NCI-H524 (cell line): ENCODE data around the gene RCOR3.
"Not testable (repeated sequence)": the region's sequence is repeated elsewhere in the genome, so short reads cannot be mapped to it uniquely, and the experiment has no call there.

Source experiments
- DNase-seq, 2 experiments: peaks; one replicate each; lab custom pipeline; 2025; lab: John Stamatoyannopoulos, UW

Gene RCOR3

DNA sequence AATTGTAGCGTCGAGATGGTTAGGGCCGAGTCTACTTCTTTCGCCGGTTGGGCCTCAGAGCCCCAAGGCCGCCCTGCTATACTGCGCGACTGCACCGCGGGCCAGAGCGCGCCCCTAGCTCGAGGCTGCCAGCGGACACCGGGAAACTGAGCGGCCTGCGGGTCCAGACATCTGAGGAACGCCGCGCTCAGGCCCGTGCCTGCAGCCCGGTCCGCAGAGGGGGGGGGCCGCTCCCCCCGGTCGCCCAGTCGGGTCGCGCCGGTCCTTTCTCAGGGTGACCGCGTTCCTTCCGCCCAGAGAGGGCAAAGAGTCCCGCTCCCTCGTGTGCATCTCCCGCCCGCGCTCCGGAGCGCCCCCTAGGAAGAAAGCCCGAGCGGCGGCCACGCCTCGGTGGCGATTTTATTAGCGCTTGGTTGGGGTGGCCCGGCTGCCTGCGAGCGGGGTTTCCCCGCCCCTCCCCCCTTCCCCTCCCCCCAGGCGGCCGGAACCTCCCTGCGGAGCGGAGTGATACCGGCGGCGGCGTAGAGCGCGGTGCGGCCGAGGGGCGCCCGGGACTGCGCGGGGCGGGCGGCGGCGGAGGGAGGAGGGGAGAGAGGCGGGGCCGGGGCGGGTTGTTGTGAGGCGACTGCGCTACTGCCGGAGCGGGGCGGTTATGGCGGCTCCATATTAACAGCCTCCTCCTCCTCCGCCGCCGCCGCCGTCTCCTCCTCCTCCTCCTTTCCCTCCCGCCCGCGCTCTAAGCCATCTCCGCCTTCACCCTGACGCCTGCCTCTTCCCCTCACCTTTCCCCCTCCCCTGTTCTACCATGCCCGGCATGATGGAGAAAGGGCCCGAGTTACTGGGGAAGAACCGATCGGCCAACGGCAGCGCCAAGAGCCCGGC, at the start of gene RCOR3:
TSS of gene RCOR3 (plus strand) at position 611 of the 882 bp plus-strand sequence. CDS start at position 806, 195 bp downstream.
- DNase-seq: peak; percentile 77 to 90

- DNase-seq: no peak
These were observed 49.1 kb upstream of the RCOR3 start for GRCh38 chr1:211210052-211210451.

DNA sequence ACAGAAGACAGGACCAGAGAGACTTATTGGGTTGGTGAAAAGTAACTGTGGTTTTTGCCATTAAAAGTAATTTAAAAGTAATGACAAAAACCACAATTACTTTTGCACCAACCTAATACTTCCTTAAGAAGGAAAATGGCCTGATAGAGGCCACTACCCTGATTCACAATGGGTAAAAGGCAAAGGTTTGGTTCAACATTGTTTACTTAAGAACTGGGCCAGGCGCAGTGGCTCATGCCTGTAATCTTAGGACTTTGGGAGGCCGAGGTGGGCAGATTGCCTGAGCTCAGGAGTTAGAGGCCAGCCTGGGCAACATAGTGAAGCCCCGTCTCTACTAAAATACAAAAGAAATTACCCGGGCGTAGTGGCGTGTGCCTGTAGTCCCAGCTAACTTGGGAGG, 48.2 kb upstream of the RCOR3 start:
- no peak for DNase-seq

DNA sequence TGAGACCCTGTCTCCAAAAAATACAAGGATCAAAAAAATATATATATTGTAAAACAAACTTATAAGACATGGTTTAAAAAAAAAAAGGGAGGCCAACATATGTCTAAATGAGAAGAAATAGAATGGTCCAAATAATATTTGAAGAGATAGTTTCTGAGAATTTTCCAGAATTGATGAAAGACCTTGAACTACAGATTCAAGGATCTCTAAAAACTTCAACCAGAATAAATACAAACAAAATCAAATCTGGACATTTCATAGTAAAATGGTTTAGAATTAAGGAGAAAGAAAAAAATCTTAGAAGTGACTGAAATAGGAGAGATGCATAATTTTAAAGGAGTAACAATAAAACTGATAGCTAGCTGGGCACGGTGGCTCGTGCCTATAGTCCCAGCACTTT, 45.5 kb upstream of the RCOR3 start:
- no peak for DNase-seq

DNA sequence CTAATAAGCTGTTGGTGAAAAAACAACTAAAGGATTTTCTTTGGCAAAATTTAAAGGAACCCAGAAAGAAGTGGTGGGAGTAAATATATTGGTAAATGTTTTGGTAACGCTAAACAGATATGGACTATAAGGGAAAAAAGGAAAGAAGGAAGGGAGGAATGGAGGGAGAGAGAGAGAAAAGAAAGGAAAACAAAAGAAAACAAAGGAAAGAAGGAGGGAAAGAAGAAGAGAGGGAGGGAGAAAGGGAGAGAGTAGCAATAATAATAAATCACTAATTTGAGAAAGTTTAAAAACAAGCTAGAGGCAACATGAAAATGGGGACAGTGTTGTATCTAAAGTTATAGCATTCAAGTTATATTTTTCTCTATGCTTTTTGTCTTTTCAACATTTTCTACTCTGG, 43.6 kb upstream of the RCOR3 start:
- DNase-seq: no peak

GRCh38 chr1:211217392-211217791, 41.8 kb upstream of the RCOR3 start:
- DNase-seq: no peak

- not testable (repeated sequence) for DNase-seq
These were observed 36.5 kb upstream of the RCOR3 start for GRCh38 chr1:211222469-211223234.

GRCh38 chr1:211228573-211229364, 30.4 kb upstream of the RCOR3 start:
- DNase-seq: not testable (repeated sequence)

GRCh38 chr1:211229365-211229759, 29.8 kb upstream of the RCOR3 start:
- no peak for DNase-seq

- no peak for DNase-seq
These were observed 27.3 kb upstream of the RCOR3 start for GRCh38 chr1:211231873-211232272.

DNA sequence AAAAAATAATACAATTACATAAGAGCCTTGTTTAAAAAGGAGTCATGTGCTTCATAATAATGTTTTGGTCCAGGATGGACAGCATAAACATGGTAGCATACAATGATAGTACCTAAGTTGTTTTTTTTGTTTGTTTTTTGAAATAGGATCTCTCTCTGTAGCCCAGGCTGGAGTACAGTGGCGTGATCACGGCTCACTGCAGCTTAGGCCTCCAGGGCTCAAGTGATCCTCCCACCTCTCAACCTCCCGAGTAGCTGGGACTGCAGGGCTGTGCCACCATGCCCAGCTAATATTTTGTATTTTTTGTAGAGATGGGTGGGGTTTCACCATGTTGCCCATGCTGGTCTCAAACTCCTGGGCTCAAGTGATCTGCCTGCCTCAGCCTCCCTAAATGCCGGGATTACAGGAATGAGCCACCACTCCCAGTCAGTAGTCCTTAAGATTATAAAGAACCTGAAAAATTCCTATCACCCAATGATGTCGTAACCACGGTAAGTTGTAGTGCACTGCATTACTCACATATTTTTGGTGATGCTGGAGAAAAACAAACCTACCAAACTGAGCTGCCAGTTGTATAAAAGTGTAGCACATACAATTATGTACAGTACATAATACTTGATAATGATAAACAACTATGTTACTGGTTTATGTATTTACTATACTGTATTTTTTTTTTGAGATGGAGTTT, 22.4 kb upstream of the RCOR3 start:
- no peak for DNase-seq

GRCh38 chr1:211237579-211237978, 21.6 kb upstream of the RCOR3 start:
- DNase-seq: no peak

GRCh38 chr1:211240567-211240966, 18.6 kb upstream of the RCOR3 start:
- not testable (repeated sequence) for DNase-seq

- no peak for DNase-seq
These were observed 18.1 kb upstream of the RCOR3 start for GRCh38 chr1:211241071-211241470.

- not testable (repeated sequence) for DNase-seq
These were observed 15.5 kb upstream of the RCOR3 start for GRCh38 chr1:211243639-211244038.

DNA sequence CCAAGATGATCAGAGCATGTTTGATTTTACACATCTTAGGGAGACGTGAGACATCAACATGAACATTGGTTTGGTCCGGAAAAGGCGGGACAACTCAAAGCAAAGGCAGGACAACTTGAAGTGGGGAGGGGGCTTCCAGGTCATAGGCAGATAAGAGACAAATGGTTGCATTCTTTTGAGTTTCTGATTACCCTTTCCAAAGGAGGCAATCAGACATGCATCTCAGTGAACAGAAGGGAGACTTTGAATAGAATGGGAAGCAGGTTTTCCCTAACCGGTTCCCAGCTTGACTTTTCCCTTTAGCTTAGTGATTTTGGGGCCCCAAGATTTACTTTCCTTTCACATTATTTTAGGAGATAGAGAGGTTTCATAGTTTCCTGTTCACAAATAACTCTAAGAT, 12.6 kb upstream of the RCOR3 start:
- DNase-seq: not testable (repeated sequence)

GRCh38 chr1:211247921-211248320, 11.2 kb upstream of the RCOR3 start:
- no peak for DNase-seq

DNA sequence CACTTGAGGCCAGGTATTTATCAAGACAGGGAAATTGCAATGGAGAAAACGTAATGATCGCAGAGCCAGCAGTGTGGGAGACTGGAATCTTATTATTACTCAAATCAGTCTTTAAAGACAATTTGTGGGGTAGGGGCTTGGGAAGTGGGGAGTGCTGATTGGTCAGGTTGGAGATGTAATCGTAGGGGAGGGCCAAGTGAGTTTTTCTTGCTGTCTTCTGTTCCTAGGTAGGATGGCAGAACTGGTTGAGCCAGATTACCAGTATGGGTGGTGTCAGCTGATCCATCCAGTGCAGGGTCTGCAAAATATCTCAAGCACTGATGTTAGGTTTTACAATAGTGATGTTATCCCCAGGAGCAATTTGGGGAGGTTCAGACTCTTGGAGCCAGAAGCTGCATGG, 9.6 kb upstream of the RCOR3 start:
- not testable (repeated sequence) for DNase-seq

- no peak for DNase-seq
These were observed 1.3 kb upstream of the RCOR3 start for GRCh38 chr1:211257826-211258225.

DNA sequence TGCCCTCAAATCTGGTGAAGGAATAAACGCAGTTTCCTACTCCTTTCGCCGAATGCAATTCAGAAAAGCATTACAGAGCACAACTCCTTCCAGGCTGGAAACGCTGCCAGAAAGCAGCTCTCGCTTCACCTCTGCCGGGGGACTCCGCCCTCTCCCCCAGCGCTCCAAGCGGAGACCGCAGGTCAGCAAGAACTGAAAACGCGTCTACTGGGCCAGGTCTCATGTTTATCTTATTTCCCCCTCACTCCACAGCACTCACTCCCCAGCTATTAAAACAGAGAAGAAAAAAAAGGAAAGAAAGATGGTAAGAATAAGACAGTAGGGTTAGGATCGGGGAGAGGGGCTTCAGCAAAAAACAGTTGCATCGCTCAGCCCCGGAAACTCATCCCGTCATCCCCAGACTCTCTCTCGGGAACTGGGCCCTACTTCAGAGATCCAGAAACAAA, 833 bp upstream of the RCOR3 start:
- peak; percentile 43 to 65 for DNase-seq

DNA sequence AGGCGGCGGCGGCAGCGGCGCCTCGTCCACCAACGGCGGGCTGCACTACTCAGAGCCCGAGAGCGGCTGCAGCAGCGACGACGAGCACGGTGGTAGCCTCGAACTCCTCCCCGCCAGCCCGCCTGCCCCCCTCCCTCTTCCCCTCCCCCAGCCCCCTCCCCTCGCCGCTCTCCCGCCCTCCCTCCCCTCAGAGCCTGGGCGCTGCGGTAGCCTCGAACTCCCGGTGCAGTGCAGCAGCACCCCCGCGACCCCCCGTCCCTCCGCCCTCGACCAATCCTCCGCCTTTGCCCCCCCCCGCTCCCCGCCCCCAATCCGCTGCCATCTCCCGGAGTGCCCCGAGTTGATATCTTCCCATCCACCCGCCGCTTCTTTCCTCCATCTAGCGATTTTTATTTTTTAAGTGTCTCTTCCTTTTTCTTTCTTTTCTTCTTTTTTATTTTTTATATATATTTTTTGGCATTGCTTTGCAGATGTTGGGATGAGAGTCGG, 516 bp downstream of the RCOR3 start:
- peak; percentile 47 to 71 for DNase-seq
